ENCODE results near the gene SLC25A5. TPM values are rescaled to one million over a fixed set of nuclear protein-coding genes. Genes with fewer than 3 reads are reported as not detected.
"Not testable (repeated sequence)": the region's sequence is repeated elsewhere in the genome, so short reads cannot be mapped to it uniquely, and the experiment has no call there.

Gene SLC25A5
- total RNA-seq, 4 donors from 2014 or later, result 98.8 to 213 (median 135) TPM

DNA sequence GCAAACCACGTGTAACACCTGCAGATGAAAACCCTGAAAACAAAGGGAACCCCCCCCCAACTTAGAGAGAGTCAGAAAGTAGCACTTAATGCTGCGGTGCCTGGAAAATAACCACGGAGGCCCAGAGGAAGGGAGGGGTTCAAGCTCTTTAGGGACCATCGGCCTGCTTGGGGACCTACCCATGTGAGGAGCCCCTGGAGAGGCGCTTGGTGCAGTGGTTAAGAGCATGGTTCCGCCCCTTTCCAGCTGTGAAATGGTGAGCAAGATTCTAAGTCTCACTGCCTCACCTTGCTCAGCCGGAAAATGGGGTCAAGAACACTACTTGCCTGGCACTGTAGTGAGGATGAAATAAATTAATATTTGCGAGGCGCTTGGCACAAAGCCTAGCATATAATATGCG lies 13.8 kb downstream of the SLC25A5 start:
- Histone ChIP-seq H3K4me3 (peak overlapping the region; percentile 14 to 23), H3K27me3 (no peaks in the 10 kb centered on the region), H3K27ac (peak overlapping the region in 1 of 2 donors; percentile 33), H3K36me3 (no peaks in the 10 kb centered on the region), H3K9me3 (no peaks in the 10 kb centered on the region), H3K4me1 (no peaks in the 10 kb centered on the region)
- TF ChIP-seq POLR2A (IDR thresholded peaks at IDR 0.05), result no peak
- TF ChIP-seq, protein P1, sequence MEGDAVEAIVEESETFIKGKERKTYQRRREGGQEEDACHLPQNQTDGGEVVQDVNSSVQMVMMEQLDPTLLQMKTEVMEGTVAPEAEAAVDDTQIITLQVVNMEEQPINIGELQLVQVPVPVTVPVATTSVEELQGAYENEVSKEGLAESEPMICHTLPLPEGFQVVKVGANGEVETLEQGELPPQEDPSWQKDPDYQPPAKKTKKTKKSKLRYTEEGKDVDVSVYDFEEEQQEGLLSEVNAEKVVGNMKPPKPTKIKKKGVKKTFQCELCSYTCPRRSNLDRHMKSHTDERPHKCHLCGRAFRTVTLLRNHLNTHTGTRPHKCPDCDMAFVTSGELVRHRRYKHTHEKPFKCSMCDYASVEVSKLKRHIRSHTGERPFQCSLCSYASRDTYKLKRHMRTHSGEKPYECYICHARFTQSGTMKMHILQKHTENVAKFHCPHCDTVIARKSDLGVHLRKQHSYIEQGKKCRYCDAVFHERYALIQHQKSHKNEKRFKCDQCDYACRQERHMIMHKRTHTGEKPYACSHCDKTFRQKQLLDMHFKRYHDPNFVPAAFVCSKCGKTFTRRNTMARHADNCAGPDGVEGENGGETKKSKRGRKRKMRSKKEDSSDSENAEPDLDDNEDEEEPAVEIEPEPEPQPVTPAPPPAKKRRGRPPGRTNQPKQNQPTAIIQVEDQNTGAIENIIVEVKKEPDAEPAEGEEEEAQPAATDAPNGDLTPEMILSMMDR (IDR thresholded peaks at IDR 0.05), result no peak
- no peak for DNase-seq
- intact Hi-C loops (cut with DNase I; ENCODE audit: low total_unique reads), result no loop called here

DNA sequence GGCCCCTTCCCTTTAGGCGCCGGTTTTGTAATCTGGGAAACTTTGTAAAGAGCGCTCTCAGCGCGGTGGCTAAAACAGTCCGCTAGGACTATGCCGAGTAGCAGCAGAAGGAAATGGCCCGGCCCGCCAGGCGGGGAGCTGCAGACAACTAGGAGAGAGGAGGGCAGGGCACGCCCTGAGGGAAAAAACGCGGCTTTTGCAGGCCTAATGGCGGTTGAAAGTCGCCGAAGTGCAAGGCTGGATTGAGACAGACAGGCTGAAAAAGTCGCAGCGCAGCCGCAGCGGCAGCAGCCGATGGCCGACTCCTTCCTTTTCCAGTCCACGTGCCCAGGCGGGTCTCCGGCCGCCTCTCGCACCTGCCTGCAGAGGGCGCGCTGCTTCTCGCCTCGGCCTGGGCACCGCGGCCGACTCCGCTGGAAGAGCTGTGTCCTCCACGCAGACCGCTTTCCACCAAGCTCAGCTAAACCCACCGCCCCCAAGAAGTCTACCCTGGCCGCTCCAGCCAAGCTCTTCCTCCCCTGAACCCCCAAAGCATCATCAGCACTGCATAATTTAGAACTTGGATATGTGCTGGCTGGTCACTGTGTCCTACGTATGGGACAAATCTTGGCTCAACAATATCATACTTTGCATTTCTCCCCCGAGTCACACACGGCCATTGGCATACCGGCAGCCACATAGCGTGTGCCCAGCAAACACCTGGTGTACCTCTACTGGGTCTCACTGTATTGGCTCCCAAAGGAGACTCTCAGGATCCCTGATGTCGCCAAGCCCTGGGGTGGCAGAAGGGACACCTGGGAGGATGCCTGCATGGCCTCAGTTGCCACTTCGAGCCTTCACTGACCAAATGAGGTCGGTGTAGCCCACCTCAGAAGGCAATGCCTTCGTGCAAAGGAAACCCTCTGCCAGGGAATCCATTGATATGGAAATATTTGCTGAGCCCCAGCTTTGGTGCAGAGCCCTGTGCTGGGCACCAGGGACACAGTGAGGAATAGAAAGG lies 14.5 kb downstream of the SLC25A5 start:
- Histone ChIP-seq H3K4me1 (no peaks in the 10 kb centered on the region), H3K27ac (peak overlapping the region in 1 of 2 donors; percentile 33), H3K27me3 (no peaks in the 10 kb centered on the region), H3K4me3 (peak overlapping the region; percentile 14 to 23), H3K36me3 (no peaks in the 10 kb centered on the region), H3K9me3 (no peaks in the 10 kb centered on the region)
- intact Hi-C loops (cut with DNase I; ENCODE audit: low total_unique reads), result no loop called here
- DNase-seq, result peak; percentile 24 to 44
- TF ChIP-seq, protein P1 (IDR thresholded peaks at IDR 0.05), result peak; percentile 38 to 50 (median 42)
- no peak for TF ChIP-seq POLR2A (IDR thresholded peaks at IDR 0.05)

DNA sequence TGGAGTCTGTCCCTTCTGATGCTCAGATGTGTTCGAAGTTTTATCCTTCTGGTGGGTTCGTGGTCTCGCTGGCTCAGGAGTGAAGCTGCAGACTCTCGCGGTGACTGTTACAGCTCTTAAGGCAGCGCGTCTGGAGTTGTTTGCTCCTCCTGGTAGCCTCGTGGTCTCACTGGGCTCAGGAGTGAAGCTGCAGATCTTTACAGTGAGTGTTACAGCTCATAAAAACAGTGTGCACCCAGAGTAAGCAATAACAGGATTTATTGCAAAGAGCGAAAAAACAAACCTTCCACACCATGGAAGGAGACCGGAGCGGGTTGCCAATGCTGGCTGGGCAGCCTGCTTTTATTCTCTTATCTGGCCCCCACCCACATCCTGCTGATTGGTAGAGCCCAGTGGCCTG lies 18.5 kb downstream of the SLC25A5 start:
- TF ChIP-seq POLR2A (IDR thresholded peaks at IDR 0.05), result no peak
- TF ChIP-seq, protein P1 (IDR thresholded peaks at IDR 0.05), result no peak
- Histone ChIP-seq H3K36me3 (no peaks in the 10 kb centered on the region), H3K4me3 (no peak overlapping the region), H3K4me1 (no peaks in the 10 kb centered on the region), H3K27ac (no peak overlapping the region), H3K9me3 (no peaks in the 10 kb centered on the region), H3K27me3 (no peaks in the 10 kb centered on the region)
- no peak for DNase-seq
- intact Hi-C loops (cut with DNase I; ENCODE audit: low total_unique reads), result no loop called here

DNA sequence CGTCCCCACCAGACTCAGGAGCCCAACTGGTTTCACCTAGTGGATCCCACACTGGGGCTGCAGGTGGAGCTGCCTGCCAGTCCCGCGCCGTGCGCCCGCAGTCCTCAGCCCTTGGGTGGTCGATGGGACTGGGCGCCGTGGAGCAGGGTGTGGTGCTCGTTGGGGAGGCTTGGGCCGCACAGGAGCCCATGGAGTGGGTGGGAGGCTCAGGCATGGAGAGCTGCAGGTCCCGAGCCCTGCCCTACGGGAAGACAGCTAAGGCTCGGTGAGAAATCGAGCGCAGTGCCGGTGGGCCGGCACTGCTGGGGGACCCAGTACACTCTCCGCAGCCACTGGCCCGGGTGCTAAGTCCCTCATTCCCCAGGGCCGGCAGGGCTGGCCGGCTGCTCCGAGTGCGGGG lies 19.5 kb downstream of the SLC25A5 start:
- H3K36me3 ChIP-seq; H3K9me3 ChIP-seq; H3K4me3 ChIP-seq; DNase-seq; intact Hi-C loops (cut with DNase I; ENCODE audit: low total_unique reads); H3K27ac ChIP-seq; H3K4me1 ChIP-seq; H3K27me3 ChIP-seq: not testable (repeated sequence)

DNA sequence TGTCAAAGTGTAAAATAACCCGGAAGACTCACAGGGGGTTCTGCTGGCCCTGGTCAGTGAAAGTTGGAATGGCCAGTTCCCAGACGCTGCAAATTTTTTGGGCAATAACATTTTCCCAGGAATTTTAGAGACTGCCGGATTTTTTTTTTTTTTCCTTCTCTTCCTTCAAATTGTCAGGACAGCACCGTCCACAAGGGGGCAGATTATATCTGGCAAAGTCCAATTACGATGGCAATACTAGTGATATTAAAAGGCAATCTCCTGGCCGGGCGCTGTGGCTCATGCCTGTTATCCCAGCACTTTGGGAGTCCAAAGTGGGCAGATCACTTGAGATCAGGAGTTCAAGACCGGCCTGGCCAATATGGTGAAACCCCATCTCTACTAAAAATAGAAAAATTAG lies 20.5 kb downstream of the SLC25A5 start:
- H3K9me3 ChIP-seq, result no peaks in the 10 kb centered on the region
- no peaks in the 10 kb centered on the region for H3K4me1 ChIP-seq
- peak; percentile 28 to 38 for DNase-seq
- intact Hi-C loops (cut with DNase I; ENCODE audit: low total_unique reads), result no loop called here
- no peaks in the 10 kb centered on the region for H3K36me3 ChIP-seq
- H3K27ac ChIP-seq, result no peak overlapping the region
- no peak overlapping the region for H3K4me3 ChIP-seq
- H3K27me3 ChIP-seq, result no peaks in the 10 kb centered on the region
- no peak for TF ChIP-seq POLR2A (IDR thresholded peaks at IDR 0.05)
- TF ChIP-seq, protein P1 (IDR thresholded peaks at IDR 0.05), result peak; percentile 39 to 47 (median 44)

Data from uterus (tissue), 4 donors.